Kidney epithelial cell (primary cell): ENCODE data around the gene ADGRF3. TPM values are rescaled to one million over a fixed set of nuclear protein-coding genes. Genes with fewer than 3 reads are reported as not detected.

Experiments
- DNase-seq: peaks from one replicate; pipeline ENCODE4 v3.0.0-alpha.2; 2010; ENCODE audit warnings: low read depth
- H3K27me3 ChIP-seq: 2 replicates; pipeline ENCODE4 v1.6.0; 2011; ENCODE audit warnings: low read length; ENCODE audit not compliant: control insufficient read depth, insufficient read depth
- H3K36me3 ChIP-seq: 2 replicates; pipeline ENCODE4 v1.5.1; 2011; ENCODE audit warnings: low read length; ENCODE audit not compliant: control insufficient read depth, insufficient read depth
- H3K4me3 ChIP-seq: 2 replicates; pipeline ENCODE4 v1.5.1; 2011; ENCODE audit warnings: low read depth, mild to moderate bottlenecking, control low read depth, low read length
- total RNA-seq: library from RNA; depleted of rRNA; stranded (reverse); fragments of >200 nt; gene quantifications from 2 replicates; pipeline ENCODE4 v1.2.3, GENCODE V29; 2015
- TF ChIP-seq, protein P1 (sequence below): IDR thresholded peaks from 2 replicates; pipeline ENCODE4 v1.5.1; 2011; ENCODE audit warnings: mild to moderate bottlenecking, moderate library complexity, low read length, control low read depth, inconsistent platforms; ENCODE audit not compliant: insufficient read depth, poor library complexity, severe bottlenecking

ADGRF3 gene
- total RNA-seq, 1 donor from 2014 or later = 0.08 TPM

DNA sequence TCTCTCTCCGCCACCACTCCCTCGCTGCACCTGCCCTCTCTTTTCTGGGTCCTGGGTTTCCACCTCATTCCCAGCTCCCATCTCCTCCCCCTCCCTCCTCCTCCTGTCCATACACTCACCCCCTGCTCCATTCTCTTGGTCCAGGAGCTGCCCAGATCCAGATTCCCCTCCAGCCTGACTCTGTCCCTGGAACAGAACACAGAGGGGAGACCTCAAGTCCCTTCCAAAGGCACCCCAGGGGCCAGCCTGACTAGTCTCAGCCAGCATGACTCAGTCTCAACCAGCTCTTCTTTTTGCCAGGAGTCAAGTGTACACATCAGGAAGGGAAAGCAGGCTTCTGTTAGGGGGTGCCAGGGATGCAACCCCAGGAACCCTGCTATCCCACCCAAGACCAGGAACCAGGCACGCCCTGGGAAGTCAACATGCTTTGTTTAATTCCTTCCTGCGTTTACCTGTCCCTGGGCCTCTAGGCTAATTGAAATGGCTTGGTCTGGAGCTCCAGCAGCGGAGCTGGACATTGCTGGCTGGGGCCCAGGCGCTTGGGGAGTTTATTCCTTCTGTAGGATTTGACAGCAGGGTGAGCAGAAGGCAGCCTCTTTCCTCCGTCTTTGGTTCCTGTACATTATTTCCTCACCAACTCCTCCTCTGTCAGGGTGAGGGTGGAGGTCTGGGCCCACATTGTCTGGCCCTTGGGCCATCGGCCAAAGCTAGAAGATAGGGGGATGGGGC is 29.0 kb downstream of the ADGRF3 start:
- TF ChIP-seq, protein P1, sequence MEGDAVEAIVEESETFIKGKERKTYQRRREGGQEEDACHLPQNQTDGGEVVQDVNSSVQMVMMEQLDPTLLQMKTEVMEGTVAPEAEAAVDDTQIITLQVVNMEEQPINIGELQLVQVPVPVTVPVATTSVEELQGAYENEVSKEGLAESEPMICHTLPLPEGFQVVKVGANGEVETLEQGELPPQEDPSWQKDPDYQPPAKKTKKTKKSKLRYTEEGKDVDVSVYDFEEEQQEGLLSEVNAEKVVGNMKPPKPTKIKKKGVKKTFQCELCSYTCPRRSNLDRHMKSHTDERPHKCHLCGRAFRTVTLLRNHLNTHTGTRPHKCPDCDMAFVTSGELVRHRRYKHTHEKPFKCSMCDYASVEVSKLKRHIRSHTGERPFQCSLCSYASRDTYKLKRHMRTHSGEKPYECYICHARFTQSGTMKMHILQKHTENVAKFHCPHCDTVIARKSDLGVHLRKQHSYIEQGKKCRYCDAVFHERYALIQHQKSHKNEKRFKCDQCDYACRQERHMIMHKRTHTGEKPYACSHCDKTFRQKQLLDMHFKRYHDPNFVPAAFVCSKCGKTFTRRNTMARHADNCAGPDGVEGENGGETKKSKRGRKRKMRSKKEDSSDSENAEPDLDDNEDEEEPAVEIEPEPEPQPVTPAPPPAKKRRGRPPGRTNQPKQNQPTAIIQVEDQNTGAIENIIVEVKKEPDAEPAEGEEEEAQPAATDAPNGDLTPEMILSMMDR = no peak
- H3K27me3 ChIP-seq = peaks cover 8% of the 10 kb centered on the region
- H3K4me3 ChIP-seq = no peak overlapping the region
- no peaks in the 10 kb centered on the region for H3K36me3 ChIP-seq
- DNase-seq = no peak

- Histone ChIP-seq H3K4me3 (no peak overlapping the region), H3K36me3 (no peaks in the 10 kb centered on the region), H3K27me3 (peaks cover 8% of the 10 kb centered on the region)
- TF ChIP-seq, protein P1 = no peak
- no peak for DNase-seq
These were observed 29.7 kb downstream of the ADGRF3 start for GRCh38 chr2:26316845-26317244.

- H3K4me3 ChIP-seq = no peak overlapping the region
- TF ChIP-seq, protein P1 = peak; percentile 45
- peaks cover 8% of the 10 kb centered on the region for H3K27me3 ChIP-seq
- DNase-seq = no peak
- H3K36me3 ChIP-seq = no peaks in the 10 kb centered on the region
These were observed 30.5 kb downstream of the ADGRF3 start for GRCh38 chr2:26316041-26316440.

- DNase-seq = no peak
- Histone ChIP-seq H3K27me3 (peaks cover 8% of the 10 kb centered on the region), H3K4me3 (no peak overlapping the region), H3K36me3 (no peaks in the 10 kb centered on the region)
- TF ChIP-seq, protein P1 = no peak
These were observed 32.3 kb downstream of the ADGRF3 start for GRCh38 chr2:26314243-26314642.

- peaks cover 5% of the 10 kb centered on the region for H3K27me3 ChIP-seq
- TF ChIP-seq, protein P1 = no peak
- no peak for DNase-seq
- H3K4me3 ChIP-seq = no peak overlapping the region
- no peaks in the 10 kb centered on the region for H3K36me3 ChIP-seq
These were observed 33.1 kb downstream of the ADGRF3 start for GRCh38 chr2:26313446-26313845.

DNA sequence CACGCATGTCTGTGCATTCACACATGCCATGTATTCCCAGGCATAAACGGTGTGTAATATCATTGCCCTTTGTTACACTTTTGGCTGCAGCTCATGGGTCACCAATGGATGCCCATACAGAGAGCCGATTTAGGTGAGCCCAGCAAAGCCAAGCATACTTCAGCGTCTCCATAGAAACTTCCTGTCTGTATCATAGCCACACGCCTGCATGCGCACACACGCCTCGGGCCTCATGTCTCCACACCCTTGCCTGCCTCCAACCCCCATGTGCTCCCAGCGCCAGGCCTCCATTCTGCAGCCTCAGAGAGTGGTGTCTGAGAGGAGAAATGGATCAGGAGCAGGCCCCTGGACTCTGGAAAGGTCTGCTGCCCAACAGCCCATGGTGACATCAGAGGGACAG is 34.1 kb downstream of the ADGRF3 start:
- TF ChIP-seq, protein P1 = no peak
- no peak overlapping the region for H3K4me3 ChIP-seq
- H3K36me3 ChIP-seq = no peaks in the 10 kb centered on the region
- DNase-seq = no peak
- H3K27me3 ChIP-seq = peaks cover 5% of the 10 kb centered on the region
